SK-N-MC (cell line): ENCODE data around the gene POFUT2.

ENCODE experiments used
- EZH2 ChIP-seq: fragments of 200-600 bp; sonication (generic); IDR thresholded peaks from one replicate; pipeline ENCODE4 v1.6.1; 2017; ENCODE audit warnings: antibody characterized with exemption
- FOXP2 ChIP-seq: optimal IDR thresholded peaks from 2 replicates; pipeline ENCODE3; 2011; ENCODE audit warnings: mild to moderate bottlenecking, moderate library complexity; ENCODE audit not compliant: insufficient read depth; ENCODE audit errors: extremely low read length, control extremely low read depth
- POLR2AphosphoS5 ChIP-seq: IDR thresholded peaks from 2 replicates; pipeline ENCODE4 v1.6.1; 2012; ENCODE audit warnings: mild to moderate bottlenecking, low read depth, low read length, borderline replicate concordance

- no peak for TF ChIP-seq POLR2AphosphoS5
- TF ChIP-seq EZH2: no peak
- TF ChIP-seq FOXP2: no peak
Observed at GRCh38 chr21:45316871-45317397, 29.2 kb upstream of the POFUT2 start.
